HG03039 (cell line): ENCODE data around the gene CAPN8.
A peak's percentile ranks its signal among the peaks of the same experiment; 100 is the strongest.

Source experiments
- ATAC-seq: cut with Tn5 transposase; IDR thresholded peaks from one replicate; pipeline ENCODE4 v1.9.1; 2021; ENCODE audit warnings: mild to moderate bottlenecking, moderate library complexity; ENCODE audit not compliant: unreplicated experiment

The CAPN8 gene

DNA sequence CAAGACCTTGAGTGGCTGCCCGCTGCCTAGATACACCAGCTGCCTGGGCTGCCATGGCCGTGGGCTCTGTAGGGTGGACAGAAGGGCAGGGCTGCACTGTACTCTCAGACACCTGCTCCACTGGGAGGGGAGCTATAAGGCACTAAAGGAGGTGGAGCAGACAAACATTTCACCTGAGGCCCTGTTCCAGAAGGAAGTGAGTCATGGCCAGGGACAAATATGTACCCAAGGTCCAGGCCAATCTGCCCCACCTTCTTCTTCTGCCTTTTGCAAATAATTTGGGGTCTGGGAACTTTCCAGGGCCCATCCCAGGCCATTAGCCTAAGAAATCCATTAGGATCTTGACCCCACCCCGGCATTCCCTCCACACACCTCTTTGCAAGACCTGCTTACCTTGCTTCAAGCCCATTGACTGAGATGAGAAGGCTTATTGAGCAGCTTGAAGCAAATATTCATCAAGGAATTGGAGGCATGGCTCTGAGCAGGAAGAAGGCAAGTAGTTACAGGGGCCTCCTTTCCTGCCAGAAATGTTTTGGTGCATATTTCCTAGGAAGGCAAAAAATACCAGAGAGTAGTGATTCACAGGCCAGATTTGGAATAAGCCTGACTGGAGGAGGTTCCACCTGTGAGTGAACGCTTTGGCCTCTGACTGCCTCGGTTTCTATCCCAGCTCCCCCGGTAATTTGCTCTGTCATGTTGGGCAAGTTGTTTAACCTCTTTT lies at the start of gene CAPN8:
Gene CAPN8, minus strand, starts transcription at position 110 of the 721 bp plus-strand sequence. Its CDS starts 55 bp downstream, at position 55.
- no peak for ATAC-seq

DNA sequence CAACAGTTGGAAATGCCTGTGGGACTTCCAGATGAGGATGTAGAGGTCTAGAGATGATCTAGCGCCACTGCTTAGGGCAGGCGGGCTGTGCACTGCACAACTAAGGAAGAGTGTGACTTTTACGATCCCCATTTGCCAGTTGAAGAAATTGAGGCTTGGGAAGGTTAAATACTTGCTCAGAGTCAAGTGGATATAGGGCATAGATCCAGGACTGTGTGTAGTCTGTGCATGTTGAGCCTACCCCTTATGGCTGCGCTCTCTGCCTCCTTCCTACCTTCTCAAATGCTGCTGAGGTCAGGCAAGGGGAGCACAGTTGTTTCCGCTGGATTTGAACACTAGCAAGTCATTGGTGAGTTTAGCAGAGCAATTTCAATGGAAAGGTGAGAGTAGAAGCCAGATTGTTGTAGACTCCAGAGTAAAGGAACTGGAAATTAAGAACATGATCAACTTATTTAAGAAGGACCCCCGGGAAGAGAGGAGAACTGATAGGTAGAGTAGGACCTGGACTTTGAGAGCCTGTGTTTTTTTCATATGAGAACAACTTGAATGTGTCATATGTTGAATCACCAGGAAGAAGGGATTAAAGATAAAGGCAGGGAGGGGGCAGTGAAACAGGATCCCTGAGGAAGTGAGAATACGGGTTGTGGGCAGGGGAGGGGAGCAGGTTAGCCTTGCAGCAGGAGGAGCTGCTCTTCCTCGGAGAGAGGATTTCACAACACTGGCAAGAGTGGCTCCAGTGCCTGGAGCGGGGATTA lies 49.5 kb upstream of the CAPN8 start:
- no peak for ATAC-seq

DNA sequence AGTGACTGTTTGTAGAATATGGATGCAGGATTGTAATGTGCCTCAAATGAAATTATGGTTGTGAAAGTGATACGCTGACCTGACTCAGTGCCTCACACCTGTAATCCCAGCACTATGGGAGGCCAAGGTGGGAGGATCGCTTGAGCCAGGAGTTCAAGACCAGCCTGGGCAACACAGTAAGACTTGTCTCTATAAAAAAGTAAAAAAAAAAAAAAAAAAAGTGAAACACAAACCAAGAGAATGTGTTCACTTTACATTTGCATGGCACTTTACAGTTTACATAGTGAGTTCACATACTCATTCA lies 48.9 kb upstream of the CAPN8 start:
- no peak for ATAC-seq

DNA sequence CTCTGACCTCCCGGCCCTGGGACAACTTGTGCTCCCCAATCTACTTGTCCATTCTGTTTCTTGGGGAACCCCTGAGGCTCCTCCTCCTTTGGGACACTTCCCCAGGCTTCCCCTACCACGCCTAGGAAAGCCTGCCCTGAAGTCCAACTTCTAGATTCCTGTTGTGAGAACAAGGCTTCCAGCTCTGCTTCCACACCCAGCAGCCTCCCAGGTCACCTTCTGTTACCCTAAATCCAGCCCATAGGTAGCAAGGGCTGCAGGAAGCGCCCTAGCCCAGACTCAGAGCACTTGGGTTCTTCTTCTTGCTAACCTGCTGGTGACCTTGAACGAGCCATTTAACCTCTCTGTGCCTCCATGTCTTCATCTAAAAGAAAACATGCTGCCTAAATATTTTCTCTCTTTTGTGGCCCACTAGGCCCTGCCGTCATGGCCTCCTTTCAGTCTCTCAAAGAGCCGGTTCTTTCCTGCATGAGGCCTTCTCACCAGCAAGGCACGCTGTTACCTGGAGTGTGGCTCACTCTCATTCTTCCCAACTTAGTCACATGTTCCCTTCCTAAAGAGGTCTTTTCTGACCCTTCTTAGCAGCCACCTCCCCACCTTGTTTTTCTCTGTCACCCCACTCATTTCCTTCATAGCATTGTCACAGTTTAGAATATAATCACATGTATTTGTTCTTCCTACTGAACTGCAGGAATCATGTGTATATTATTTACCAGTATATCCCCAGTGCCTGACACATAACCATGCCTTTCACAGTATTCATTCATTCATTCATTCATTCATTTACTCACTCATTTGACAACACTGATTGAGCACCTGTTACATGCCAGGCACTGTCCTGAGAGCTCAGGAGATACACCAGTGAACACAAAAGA lies 48.3 kb upstream of the CAPN8 start:
- no peak for ATAC-seq

DNA sequence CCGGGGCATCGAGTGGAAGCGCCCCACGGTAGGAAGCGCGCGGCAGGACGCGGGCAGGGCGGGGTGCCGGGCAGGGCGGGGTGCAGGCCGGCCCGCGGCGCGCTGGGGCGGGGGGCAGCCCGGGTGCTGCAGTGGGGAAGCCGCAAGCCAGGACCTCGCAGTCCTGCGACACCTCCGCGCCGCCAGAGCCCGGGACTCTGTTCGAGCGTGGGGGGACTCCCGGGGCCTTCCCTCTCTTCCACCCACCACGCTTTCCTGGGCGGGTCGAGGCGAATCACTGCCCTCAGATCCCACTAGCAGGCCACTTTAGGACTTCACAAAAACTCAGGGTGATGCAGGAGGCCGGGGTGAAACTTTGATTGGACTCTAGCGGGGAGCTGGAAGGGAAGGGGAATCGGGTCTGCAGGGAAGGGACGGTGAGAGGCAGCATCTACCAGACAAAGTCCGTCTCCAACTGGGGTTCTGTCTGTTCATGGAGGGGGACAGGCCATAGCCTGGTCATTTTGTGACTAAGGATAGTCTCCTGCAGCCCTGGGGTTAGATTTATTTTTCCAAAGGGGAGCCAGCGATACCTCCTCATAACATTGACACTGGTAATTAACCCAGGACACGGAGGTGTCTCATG lies 47.5 kb upstream of the CAPN8 start:
- ATAC-seq: peak; percentile 37

DNA sequence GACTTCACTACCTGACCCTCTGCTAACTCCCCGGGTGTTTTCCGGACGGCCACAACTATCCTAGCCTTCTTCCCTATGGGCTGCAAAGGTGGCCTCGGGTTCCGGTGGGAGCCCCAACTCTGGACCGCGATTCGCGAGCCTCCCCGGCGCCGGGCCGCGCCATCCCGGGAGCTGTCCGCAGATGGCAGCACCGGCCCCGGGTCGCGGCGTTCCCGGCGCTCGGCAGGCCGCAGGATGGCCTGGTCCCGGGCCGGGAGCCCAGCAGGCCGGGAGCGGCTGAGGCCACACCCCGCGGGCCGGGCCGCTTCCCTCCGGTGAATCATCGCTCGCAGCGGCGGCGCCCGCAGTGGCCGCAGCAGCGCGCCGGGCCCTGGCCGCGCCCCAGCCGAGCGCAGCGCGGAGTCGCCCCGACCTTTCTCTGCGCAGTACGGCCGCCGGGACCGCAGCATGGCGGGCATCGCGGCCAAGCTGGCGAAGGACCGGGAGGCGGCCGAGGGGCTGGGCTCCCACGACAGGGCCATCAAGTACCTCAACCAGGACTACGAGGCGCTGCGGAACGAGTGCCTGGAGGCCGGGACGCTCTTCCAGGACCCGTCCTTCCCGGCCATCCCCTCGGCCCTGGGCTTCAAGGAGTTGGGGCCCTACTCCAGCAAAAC lies 46.8 kb upstream of the CAPN8 start, which contains the start of gene CAPN2:
Gene CAPN2, plus strand, starts transcription at position 346 of the 656 bp plus-strand sequence. Its CDS starts 102 bp downstream, at position 448.
- ATAC-seq: peak; percentile 52

DNA sequence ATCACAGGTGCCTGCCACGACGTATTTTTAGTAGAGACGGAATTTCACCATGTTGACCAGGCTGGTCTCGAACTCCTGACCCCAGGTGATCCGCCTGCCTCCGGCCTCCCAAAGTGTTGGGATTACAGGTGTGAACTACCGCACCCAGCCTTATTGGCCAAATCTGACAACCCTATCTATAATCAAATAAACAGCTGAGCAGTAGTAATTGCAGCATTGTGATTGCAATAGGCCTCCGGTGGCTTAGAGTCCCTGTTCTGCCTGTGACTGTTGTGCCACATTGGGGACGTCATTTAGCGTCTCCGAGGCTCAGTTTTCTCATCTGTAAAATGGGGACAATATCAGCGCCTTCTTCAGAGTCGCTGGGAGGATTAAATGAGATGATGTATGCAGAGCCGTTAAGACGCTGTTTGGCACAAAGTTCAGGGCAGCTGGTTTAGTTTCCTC lies 46.3 kb upstream of the CAPN8 start:
- ATAC-seq: no peak

DNA sequence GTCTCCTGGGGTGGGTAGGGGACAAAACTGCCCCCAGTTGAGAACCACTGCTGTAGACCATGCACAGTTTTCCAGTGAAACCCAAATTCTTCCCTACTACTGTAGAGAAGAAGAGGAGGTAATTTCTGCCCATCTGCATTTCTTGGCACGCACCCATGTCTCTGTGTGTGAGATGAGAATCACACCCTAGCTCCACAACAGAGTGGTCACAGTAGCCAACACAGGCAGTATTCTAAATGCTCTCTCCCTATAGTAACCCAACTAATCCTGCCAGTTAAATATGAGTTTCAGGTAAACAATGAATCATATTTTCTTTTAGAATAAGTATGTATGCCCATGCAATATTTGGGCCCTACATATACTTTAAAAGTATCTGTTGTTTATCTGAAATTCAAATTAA lies 45.7 kb upstream of the CAPN8 start:
- ATAC-seq: no peak

DNA sequence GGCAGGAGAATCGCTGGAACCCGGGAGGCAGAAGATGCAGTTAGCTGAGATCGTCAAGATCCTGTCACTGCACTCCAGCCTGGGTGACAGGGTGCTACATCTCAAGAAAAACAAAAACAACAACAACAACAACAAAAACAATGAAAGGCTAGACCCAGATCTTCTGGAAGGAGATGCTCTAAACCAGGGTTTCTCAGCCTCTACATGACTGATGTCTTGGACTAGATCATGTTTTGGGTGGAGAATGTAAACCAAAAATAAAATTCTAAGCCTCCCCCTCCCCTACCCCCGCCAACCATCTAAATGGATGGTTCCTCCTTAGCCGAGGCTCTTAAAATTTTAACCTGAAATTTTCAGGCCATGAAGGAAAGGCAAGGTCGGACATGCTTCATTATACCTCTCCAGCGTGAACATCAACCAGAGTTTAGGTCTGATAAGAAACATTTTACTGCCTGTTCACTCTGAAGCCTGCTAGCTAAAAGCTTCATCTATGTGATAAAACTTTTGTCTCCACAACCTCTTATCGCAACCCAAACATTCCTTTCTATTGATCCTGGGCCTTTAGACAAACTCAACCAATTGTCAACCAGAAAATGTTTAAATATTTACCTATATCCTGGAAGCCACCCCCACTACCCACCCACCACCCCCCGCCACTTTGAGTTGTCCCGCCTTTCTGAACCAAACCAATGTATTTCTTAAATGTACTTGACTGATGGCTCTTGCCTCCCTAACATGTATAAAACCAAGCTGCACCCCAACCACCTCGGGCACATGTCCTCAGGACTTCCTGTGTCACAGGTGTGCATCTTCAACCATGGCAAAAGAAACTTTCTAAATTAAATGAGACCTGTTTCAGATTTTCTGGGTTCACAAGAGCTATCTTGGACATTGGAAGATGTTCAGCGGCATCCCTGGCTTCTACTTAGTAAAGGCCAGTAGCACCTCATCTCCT lies 45.0 kb upstream of the CAPN8 start:
- no peak for ATAC-seq

DNA sequence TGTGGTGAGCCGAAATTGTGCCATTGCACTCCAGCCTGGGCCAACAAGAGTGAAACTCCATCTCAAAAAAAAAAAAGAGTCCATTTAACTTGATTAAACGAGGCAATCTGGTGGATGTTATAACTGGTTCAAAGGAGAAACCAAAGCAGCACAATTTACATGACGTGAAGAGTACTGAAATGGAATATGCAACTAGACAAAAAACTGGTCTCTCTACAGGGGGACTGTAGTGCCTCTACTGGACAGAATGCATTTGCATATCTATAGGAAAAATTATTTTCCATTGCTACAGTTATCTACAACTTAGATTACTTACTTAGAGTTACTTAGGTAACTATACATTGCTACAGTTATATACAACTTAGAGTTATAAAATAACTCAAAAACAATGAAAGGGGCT lies 44.1 kb upstream of the CAPN8 start:
- no peak for ATAC-seq

DNA sequence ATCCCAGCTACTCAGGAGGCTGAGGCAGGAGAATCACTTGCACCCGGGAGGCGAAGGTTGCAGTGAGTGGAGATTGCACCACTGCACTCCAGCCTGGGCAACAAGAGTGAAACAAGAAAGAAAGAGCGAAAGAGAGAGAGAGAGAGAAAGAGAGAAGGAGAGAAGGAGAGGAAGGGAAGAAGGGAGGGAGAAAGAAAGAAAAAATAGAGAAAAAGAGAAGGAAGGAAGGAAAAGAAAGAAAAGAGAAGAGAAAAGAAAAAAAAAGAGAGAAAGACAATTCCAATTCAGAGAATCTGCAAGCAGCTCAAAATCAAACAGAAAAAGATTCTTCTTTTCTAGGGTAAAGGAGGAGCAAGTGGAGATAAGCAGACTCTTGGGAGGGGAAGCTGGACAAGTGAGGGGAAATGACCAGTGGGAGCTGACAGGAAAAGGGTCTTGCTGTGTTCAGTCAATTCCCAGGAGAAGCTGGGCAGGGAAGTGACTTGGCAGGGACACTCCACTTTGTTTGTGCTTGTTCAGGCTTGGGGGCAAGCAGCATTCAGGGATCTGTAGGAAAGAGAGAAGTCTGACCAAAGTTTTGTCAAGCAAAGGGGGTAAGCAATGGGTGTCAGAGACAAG lies 43.3 kb upstream of the CAPN8 start:
- ATAC-seq: no peak

DNA sequence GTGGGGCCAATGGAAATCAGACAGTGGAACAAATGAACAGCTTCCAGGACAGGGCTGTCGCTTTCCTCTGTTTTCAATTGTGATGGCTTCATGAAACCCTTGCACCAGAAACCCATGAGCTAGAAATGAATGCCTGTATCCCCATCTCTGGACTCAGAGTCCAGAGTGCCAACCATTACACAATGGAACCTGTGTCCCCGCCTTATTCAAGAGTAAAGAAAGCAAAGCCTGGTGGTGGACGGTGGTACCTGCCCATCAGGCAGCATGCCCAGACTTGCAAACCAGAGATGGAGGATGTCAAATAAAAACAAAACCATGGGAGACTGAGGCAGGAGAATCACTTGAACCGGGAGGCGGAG lies 42.5 kb upstream of the CAPN8 start:
- no peak for ATAC-seq

DNA sequence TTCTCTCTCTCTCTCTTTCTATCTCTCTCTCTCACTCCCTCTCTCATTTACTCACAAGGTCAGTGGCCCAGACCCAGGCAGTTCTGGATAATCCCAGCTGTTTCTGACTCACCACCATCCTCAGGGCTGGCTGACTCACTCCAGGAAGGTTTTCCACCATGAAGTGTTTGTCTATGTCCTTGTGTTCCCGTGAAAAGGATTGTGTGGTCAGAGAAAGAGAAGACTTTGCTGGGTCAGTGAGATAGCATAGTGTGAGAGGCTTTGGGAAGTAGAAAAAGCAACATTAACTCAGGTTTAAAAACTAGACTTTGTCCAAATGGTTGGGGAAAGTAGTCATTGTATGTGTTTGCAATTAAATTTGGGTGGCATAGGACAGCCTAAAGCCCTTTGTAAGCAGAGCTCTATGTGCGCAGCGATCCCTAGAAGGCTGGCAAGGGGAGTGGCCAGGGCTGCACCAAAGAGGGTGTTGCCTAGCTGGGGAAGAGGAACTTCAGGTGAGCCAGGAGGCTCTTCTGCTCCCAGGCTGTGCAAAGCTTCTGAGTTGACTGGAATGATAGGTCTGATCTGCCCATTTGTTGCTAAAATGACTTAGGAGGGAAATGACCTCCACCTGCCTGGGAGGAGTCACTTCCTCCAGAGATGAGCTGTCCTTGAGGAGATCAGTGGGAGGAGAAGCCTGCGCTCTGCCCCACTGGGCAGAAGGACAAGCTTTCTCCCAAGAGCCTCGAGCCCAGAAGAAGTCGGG lies 41.9 kb upstream of the CAPN8 start:
- ATAC-seq: no peak

DNA sequence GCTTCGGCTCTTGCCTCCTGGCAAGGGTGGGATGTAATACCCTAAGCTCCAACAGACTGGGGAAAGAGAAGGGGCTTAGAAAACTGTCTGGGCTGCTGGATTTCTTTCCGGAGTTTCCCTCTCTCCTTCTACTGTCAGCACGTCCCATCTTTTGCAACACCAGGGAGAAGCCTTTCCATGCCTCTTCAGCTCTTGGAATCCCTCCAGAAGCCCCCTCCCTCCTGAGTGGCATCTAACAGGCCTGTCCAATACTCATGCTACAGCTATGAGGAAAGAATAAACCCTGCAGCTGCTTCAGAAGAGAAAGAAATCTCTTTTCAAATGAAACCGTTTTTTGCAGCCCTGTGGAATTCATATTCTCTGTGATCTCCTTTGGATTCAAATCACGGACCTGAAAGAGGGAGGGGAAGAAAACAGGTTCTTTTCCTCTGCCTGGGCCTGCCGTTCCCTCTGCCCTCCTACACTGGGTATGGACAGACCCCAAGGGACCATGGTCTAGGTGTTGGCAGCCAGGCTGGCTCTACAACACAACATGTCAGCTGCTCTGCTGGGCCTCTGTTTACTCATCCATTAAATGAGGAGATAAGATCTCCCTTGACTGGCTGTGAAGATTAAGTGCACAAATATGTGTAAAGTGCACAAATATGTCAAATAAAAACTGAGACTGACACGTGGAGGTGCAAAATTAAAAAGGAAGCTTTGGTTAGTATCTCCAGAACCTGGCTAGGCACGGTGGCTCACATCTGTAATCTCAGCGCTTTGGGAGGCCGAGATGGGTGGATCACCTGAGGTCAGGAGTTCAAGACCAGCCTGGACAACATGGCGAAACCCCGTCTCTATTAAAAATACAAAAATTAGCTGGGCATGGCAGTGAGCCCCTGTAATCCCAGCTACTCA lies 40.8 kb upstream of the CAPN8 start:
- no peak for ATAC-seq

DNA sequence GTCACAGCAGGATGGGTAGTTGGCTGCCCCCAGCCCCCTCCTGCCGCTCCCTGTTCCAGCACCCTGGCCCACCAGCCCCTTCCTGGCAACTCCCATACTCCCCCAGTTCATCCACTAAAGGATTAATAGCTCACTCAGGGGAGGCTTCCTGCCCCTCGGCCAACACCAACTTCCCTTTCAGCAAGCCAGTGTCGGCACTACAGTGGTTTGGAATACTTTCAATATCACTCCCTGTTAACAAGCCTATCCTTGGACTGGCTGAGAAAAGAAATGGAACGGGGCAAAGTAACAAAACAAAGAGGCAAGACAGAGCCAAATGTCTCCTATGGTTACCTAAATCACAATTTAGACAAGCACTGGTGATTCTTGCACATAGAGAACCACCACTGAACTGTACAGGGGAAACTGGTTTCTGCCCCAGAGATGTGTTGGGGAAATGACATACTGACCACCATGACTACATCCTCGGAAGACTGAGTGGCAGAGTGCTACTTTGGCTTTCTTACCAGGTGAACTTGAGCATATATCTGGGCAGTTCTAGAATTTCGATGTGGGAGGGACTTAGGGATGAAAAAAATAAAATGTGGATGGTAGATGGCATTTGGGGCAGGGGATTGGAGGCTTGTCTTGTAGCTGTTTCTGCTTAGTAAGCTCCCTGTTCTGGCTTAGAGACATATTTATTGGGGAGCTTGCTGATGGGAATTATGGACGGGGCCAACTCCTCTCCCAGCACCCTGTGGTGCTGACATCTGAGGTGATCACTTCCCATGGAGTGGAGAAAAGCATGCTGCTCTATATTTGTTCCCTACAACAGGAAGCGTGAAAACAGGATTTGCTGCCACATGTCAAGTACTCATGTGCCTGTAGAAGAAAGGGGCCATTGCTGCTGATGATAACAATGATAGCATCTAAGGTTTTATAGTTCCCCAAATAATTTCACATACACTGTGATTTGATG lies 39.7 kb upstream of the CAPN8 start:
- no peak for ATAC-seq

DNA sequence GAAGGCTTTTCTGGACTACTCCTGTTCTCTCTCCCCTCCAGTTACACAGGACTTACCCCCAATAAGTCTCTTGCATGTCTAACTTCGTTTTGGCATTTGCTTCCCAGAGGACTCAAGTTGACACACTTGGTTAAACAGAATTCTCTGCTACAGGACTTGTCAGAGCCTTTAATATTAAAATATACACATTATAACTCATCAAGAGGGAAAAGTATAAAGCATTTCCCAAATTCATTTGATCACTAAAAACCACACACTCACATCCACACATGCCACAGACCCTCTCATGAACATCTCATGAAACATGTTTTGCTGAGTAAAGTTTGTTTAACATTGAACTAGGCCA lies 38.1 kb upstream of the CAPN8 start:
- ATAC-seq: no peak
